HG03469 (cell line): ENCODE results near the gene PMPCA.

Source experiments
- ATAC-seq: cut with Tn5 transposase; IDR thresholded peaks from one replicate; pipeline ENCODE4 v1.9.1; 2021; ENCODE audit warnings: mild to moderate bottlenecking, moderate library complexity, moderate number of reproducible peaks; ENCODE audit not compliant: unreplicated experiment

Gene PMPCA

DNA sequence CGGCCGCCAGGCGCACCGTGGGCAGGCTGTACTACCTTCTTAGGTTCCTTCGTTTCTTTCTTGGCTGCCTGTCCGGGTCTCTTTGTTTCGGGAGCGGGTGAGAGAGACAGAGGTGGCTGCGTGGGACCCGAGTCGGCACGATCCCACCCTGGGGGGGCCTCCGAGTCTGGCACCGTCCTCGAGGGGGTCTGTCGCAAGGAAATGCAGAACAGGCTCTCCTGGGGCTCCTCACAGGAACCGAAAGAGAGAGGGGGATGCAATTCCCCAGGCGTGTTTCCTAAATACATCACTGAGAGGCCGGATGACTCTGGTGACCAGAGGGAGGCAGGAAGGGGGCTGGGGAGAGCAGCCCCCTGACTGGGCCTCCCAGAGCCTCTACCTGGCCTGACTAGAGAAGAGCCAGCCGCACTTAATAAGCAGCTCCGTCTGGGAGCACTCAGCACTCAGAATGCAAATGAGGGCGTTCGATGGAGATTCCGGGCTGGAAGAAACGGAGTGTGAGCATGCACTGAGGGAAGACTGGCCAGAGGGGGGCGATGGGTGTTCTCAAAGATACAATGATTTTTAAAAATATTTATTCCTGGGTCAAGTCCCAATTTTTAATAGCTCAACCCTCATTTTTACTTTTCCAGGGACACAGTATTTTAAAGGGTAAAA is 40.9 kb downstream of the PMPCA start:
- ATAC-seq: no peak

DNA sequence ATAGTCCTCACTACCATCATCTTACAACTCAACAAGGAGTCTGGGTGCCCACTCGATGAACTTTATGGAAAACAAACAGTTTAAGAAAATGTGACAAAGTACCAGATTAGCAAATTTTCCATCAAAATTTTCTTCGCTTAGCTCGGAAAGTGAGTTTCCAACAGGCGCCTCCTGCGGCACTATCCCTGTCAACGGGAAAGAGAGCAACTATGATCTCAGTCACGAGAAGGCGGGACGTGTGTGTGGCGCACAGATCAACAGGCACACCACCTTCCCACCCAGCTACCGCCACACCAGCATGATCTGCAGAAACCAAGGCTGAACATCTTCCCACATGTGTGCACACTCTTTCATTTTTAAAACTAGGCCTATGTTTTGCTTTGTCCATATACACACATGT is 42.9 kb downstream of the PMPCA start:
- no peak for ATAC-seq

DNA sequence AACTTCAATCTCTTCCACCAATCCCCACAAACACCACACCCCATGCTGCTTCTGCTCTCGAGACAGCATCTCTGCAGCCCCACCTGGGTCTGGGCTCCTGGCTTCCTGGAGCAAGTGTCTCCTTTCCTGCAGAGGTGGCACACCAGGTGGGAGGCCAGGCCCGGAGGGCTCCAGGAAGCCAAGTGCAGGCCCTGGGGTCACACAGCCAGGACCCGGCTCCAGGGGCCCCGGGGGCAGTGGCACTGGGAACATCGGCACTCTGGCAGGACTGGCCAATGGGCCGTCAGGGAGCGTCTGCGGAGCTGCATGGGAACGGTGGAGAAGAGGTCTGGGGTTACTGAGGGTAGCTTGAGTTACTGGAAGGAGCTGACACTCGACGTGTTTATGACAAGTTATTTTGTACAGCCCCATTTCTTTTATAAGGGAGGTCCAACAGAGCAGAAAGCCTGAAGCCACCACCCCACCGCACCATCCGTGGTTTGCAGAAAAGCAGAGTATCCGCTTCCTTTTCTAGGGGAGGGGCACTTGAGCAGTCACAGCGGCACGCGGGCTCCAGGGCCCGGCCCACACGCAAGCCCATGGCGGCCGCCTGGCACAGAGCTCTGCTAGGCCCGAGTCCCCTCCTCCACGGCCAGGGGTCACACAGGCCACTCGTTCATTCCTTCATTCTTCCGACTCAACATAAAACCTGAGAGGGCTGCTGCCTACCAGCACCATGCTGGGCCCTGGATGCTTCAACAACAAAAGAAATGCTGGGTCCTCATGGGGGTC is 43.8 kb downstream of the PMPCA start:
- ATAC-seq: no peak

DNA sequence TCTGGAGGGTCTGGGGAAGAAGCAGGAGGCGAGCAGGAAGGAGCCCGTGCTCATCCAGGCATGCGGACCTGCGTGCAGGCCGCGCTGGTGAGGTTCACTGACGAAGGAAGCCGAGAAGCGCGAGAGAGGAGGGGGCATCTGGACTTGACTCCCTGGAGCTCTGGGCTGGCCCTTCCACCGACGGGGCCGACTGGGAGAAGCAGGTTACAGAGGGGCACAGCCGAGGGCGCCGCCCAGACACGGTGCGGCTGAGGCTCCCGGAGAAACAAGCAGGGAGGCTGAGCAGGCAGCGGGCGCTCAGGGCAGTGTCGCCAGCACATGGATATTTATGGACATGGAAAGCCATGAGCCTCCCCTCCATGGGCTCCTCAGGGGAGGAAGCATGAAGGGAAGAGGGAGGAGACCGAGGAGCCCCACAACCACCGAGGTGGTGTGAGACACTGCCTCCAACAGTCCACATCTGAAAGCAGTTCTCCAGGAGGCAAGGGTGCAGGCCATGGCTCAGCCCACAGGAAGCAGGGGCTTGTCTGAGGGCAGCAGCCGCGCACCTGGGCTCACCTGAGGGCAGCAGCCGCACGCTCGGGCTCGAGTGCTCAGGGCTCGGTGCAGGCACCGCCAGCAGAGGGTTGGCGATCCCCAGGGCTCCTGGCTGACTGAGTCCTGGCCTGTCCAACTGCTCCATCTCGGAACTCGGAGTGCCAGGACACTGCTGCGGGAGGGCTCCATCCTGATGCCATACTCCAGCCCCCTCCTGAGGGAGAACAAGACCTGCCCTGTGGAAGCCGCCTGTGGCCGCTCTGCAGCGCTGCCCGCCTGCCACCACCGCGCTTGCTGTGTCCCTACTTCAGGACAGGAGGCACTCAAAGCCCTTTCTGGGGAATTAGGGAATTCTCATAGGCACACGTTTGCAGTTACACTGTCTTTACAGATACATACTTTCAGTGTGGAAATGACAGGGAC is 44.9 kb downstream of the PMPCA start:
- no peak for ATAC-seq

DNA sequence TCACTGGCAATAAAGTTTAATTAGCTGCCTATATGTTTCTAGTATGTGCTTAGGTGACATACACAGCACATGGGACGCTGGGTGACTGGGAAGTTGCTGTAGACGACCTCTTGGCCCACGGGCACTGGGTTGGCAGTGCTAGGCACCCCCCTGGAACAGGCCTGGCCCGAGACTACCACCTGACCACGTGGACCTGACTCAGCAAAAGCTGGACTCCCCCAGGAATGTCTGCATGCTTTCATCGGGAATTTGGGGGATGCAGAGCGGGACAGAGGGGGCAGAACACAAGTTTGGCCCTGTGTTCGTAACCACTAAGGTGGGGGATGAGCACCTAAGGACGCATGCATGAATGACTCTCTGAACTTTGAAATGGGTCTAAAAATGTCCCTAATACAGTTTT is 45.8 kb downstream of the PMPCA start:
- ATAC-seq: no peak

DNA sequence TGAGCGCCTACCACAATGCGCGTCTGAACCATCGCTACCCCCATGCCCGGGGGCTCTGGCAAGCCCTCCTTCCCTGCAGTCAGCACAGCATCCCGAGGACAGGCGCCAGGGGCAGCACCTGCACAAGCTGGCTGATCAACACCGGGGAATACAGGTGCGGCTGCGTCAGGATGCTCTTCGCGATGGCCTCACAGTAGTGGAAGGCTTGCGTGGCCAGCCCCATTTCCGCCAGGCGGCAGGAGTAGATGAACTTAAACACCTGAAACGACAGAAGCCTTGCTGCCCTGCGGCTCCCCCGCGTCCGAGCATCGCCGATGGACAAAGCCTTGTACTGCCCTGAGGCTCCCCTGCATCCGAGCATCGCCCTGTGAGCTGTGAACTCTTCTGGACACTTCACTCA is 46.9 kb downstream of the PMPCA start:
- no peak for ATAC-seq

DNA sequence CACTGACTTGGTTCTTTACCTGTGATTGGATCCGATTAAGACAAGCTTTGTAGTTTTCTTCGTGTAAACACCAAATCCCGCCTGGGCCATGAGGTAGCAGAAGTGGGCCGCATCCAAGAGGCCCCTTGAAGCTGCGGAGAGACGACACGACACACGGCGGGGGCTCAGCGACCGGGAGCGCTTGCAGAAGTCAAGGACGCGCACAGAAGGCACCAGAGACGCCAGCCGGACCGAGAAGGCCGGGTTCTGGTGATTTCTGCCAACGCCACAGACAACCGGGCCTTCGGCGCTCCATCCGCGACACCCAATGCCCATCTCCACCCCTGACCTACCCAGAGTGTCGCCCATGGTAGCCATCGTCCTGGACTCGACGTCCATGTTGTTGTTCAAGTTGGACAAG is 49.0 kb downstream of the PMPCA start:
- no peak for ATAC-seq

DNA sequence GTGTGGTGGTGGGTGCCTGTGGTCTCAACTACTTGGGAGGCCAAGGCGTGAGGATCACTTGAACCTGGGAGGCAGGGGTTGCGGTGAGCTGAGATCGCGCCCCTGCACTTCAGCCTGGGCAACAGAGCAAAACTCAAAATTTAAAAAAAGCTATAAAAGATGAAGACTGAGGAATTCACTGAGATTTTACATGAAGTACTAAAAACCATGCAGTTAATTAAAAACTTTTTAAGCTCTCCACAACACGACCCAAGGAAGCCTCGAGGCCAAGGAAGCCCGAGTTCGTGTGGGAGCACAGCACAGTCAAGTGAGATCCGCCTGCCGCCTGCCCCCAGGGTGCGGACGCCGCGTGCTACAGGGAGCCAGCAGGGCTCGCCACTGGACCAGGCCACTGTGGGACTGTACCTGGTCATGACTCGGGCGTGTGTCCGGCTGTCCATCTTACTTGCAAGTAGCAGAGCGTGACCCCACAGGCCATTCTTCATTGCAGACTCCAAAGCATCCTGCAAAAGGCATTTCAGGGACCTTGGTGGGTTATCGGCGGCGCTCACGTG is 50.4 kb downstream of the PMPCA start:
- ATAC-seq: no peak

DNA sequence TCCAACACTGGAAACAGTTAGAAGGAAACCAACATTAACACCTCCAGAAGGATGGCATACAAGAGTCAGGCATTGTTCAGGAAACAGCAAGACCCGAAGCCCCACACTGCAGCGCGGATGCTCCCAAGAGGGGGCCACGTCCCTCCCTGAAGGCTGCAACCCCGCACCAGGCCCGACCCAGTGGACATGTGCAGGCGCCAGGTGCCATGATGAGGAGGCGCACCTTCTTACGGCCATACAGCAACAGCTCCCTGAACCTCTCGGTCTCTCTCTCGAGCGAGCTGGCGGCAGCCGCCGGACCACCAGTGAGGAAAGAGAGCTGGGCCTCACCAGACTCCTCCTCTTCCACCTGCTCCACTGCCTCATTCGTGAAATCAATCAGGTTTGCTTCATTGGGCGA is 52.2 kb downstream of the PMPCA start:
- no peak for ATAC-seq

DNA sequence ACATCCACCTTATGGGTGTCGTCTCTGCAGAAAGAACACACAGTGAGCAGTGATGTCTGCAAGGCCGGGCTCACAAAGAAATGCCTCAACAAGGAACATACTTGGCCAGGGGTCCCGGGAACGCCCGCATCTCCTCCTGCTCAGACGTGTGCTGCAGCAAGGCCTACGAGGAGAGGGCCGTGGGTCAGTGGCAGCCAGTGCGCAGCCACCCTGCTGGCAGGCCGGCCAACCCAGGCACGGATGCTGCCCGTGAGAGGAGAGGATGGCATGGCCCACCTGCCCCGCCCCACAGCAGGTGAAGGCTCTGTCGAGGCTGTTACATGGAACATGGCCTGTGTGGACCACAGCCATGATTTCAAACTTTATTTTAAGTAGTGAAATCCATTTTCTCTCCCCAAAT is 53.1 kb downstream of the PMPCA start:
- ATAC-seq: no peak

DNA sequence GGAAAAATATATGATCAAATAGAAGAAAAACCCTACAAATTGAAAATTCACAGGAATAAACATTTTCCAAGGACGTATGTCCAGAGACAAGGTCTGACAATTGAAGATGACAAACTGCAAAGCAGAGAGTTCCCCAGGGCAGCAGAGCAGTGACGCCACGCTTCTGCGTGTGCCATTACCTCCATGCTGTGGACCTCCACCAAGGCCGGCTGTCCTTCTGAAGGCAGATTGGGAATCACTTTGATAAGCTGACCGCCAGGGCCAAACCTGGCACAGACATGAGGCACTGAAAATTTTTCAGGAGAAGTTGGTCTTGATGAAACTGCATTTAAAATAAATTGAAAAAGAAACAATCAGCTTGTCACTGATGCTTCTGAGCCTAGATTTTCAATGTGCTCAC is 53.8 kb downstream of the PMPCA start:
- no peak for ATAC-seq

DNA sequence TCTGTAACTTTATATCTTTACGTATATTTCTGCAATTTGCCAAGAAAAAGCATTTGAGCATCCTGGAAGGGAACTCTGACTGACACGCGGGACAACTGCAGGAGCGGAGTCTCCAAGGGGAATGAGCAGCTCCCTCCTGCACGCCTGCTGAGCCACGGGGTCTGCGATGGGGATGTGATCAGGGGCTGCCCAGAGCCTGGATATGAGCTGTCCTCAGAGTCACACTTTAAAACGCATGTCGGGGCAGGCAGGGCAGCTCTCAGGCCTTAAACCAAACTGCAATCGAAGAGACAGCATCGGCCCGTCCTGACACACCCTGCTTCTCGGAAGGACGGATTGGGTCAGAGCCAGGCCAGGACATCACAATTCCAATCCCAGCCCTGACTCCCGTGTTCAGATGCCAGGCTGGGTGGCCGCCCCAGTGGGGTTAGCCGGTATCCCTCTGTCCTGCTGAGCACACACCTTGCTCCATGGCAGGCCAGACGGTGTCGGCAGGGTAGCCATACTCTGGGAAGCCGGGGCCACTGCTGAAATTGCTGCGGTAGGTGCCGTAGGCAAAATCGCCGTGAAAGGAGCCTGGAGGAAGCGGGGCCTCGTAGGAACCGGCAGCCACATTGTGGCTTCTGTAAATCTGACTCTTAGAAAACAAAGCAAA is 55.2 kb downstream of the PMPCA start:
- ATAC-seq: no peak

DNA sequence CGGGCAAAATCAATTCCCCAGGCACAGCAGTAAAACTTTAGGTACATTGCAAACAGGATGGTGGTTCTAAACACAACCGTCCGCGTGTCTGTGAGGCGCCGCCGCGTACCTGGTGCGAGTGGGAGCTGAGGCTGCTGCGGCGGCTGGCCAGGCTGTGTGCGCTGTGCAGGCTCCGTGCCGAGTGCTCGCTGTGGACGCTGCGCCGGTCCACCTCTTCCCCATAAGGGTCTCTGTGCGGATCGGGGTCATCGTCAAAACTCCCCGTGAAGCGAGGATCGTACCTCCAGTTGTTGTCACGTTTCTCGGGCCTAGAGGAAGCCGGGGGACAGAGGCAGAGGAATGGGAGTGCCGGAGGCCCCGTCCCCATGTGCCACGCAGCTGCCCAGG is 55.7 kb downstream of the PMPCA start:
- ATAC-seq: no peak

DNA sequence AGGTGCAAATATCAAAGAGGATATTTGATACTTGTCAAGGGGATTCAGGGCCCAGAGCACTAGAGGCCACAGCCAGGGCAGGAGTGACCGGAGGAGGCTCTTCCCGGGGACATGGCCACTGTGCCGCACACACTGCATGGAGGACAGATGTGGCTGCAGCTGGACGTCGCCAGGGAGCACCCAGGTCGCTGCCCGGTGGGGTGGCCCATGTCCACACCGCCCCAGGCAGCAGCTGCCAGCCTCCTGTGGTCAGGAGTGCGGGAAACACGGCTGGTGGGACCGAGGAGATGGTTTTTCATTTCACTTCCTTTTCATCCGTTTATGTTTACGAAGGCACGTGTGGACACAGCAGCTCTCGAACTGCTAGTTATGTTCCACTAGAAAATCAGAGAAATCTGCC is 57.3 kb downstream of the PMPCA start:
- ATAC-seq: no peak

DNA sequence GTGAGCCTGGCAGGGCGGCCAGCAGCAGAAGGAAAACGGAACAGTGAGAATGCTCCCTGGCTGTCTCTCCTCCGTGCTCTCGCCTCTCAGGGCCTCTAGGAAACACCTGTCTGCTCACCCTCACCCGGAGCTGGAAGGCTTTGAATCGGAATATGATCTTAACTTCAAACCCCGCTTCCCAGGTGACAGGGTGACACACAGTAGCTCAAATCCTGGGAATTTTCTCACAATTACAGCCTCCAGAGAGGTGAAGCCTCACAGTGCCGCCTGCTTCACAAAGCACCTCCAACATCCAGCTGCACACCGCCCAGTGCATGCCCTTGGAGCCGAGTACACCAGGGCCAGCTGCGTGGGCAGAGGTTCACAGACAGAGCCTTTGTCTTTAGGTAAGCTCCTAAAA is 59.9 kb downstream of the PMPCA start:
- no peak for ATAC-seq

DNA sequence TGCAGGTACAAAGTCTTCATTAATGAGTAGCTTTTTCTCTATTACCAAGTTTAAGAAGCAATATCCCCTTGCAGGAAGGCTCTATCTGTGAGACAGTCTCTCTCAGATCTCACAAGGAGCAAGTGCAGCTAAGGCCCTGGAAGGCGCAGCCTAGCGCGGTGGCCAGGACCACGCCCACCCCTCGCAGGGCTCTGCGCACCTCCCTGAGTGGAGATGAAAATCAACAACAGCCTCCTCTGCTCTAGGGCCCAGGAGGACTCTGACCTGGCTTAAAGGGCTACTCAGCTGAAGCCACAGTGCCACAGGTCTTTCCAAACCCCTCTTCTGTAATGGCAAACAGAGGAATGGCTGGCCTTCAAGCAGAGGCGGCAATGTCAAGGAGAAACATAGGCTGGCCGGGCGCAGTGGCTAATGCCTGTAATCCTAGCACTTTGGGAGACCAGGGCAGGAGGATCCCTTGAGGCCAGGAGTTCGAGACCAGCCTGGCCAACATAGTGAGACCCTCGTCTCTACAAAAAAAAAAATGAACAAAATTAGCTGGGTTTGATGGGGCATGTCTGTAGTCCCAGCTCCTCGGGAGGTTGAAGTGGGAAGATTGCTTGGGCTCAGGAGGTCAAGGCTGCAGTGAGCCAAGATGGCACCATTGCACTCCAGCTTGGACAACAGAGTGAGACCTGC is 60.5 kb downstream of the PMPCA start:
- no peak for ATAC-seq

DNA sequence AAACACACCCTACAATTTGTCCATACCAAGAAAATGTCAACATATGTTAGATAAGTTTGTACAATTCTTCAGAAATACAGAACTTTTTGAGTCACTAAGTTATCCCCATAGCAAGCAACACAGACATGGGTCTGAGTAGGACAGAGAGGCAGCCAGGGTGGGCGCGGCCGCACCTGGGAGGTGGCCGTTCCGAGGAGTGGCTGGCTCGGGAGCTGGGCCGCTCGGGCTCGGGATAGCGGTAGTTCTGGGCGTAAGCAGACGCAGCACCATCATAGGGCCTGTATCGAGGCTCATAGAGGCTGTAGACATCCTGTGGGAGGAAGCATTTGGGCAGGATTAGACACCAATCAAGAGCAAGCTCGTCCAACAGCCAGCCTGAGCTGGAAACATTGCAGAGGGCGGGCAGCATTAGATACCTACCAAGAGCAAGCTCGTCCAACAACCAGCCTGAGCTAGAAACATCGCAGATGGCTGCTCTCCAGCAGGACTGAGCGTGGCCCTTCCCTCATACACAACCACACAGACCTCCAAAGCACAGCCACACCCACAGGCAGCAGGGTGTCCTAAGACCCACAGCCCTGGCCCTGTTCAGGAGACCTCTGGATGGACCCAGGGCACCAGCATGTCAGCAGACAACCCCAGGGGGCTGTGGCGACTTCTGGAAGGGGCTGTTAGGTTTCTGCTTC is 61.5 kb downstream of the PMPCA start:
- ATAC-seq: no peak

DNA sequence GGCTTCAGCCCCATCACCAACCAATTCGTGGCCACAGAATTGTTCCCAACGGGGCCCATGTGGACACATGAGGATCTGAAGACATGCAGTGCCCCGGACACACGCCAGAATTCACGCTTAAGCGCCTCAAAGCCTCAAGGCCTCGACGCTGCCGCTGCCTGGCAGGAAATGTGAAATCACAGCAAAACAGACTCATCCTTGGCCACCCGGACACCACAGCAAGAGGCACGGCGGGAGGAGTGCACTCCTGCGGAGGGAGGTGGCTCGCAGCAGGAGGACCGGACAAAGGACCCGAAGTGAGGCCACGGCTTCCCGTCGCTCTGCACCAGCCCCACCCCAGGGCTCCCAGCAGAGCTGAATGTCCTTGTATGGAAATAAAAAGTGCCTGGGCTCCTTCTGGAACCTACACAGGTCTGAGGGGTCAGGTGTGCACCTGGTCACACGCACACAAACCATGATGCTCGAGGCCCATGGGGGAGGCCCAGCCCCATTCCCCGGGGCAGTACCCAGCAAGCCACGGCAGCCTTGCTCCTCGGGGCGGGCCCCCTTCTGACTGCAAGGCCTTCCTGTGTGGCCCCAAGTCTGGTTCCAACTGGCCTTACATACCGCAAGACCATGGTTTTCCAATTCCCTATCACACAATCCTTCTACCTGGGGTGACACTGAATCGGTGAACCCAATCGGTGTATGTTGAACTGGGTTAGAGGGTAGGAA is 62.3 kb downstream of the PMPCA start:
- ATAC-seq: no peak

DNA sequence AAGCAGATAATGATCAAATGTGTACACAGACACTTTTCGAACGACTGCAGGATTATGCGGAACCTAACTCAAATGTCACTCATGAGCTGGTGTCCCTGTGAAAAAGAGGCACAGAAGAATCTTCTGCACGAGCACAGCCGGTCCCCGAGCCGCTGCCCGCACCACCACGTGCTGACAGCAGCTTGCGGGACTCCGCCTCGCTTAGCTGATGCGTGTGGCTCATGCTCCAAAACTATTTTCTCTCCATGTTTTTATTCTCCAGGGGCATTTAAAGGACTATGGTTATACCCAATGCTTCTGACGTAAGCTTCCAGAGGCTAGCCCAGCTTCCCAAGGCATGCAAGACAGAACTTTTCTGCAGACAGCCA is 62.9 kb downstream of the PMPCA start:
- no peak for ATAC-seq
